Measurements from ENCODE around the gene GRHL3.

Gene GRHL3

DNA sequence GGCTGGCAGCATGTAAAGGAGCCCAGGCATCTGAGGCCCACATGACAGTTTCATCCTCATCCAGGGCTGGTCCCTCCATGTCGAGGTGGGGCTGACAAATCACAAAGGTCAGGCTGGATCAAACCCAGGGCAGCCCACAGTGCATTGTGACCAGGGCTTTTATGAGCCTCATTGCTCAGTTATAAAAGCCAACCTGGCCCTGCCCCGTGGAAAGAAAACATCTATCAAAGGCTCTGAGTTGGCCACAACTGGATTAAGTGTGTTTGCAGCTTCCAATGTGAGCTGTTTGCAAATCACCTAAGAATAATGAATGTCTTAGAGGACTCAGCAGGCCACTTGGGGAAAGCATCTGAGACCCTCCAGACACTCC is 45.4 kb downstream of the GRHL3 start:
- no peak overlapping the region for H3K4me3 ChIP-seq (ENCODE audit: insufficient read depth, low read depth, low read length, poor library complexity, severe bottlenecking)
- no peak for DNase-seq
- no peaks in the 10 kb centered on the region for H3K4me1 ChIP-seq (ENCODE audit: control insufficient read depth, insufficient read depth, low read length, poor library complexity, severe bottlenecking)
- no peaks in the 10 kb centered on the region for H3K27me3 ChIP-seq (replicated peaks; ENCODE audit: control insufficient read depth, insufficient read depth, low read length, poor library complexity, severe bottlenecking)
- no peaks in the 10 kb centered on the region for H3K9me3 ChIP-seq (ENCODE audit: control insufficient read depth, low read length)
- H3K27ac ChIP-seq (ENCODE audit: insufficient read depth, low read length, poor library complexity, severe bottlenecking), result no peak overlapping the region
- H3K36me3 ChIP-seq (ENCODE audit: control insufficient read depth, insufficient read depth, low read length), result no peaks in the 10 kb centered on the region

DNA sequence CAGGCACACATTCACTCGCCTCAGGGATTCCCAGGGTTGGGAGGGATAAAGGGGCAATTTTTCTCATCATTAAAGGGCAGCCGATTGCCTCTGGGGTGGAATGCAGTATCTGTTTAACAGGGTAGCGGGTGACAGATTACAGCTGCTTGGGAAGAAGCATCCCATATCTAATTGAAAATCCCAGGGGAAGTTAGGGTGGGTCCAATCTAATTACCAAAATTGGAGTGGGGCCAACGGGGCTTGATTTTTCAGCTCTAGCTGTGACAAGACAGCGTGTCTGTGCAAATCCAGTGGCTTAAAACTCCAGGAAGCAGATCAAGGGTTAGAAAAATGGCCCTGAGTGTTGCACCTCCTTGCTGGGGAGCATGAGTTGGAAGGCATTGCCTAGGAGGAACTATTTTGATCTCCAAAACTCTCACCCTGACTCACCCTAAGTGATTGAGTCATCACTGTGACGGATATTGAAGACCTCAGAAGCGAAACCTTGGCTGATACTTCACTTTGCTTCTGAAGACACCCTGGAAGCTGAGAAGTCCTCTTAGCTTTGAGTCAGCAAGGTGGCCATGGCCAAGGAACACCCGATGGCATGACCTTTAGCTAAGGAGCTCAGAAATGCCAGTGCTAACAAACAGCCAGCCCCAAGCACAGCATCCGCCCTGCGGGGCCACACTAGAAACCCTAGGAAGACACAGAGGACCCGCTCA is 46.0 kb downstream of the GRHL3 start:
- no peaks in the 10 kb centered on the region for H3K27me3 ChIP-seq (replicated peaks; ENCODE audit: control insufficient read depth, insufficient read depth, low read length, poor library complexity, severe bottlenecking)
- no peaks in the 10 kb centered on the region for H3K36me3 ChIP-seq (ENCODE audit: control insufficient read depth, insufficient read depth, low read length)
- H3K27ac ChIP-seq (ENCODE audit: insufficient read depth, low read length, poor library complexity, severe bottlenecking), result no peak overlapping the region
- DNase-seq, result no peak
- H3K9me3 ChIP-seq (ENCODE audit: control insufficient read depth, low read length), result no peaks in the 10 kb centered on the region
- H3K4me1 ChIP-seq (ENCODE audit: control insufficient read depth, insufficient read depth, low read length, poor library complexity, severe bottlenecking), result no peaks in the 10 kb centered on the region
- no peak overlapping the region for H3K4me3 ChIP-seq (ENCODE audit: insufficient read depth, low read depth, low read length, poor library complexity, severe bottlenecking)

- Histone ChIP-seq H3K9me3 (ENCODE audit: control insufficient read depth, low read length) (no peaks in the 10 kb centered on the region), H3K27me3 (replicated peaks; ENCODE audit: control insufficient read depth, insufficient read depth, low read length, poor library complexity, severe bottlenecking) (no peaks in the 10 kb centered on the region), H3K4me3 (ENCODE audit: insufficient read depth, low read depth, low read length, poor library complexity, severe bottlenecking) (no peak overlapping the region), H3K27ac (ENCODE audit: insufficient read depth, low read length, poor library complexity, severe bottlenecking) (no peak overlapping the region), H3K4me1 (ENCODE audit: control insufficient read depth, insufficient read depth, low read length, poor library complexity, severe bottlenecking) (no peaks in the 10 kb centered on the region), H3K36me3 (ENCODE audit: control insufficient read depth, insufficient read depth, low read length) (no peaks in the 10 kb centered on the region)
- no peak for DNase-seq
These were observed 47.5 kb downstream of the GRHL3 start for GRCh38 chr1:24366707-24367106.

DNA sequence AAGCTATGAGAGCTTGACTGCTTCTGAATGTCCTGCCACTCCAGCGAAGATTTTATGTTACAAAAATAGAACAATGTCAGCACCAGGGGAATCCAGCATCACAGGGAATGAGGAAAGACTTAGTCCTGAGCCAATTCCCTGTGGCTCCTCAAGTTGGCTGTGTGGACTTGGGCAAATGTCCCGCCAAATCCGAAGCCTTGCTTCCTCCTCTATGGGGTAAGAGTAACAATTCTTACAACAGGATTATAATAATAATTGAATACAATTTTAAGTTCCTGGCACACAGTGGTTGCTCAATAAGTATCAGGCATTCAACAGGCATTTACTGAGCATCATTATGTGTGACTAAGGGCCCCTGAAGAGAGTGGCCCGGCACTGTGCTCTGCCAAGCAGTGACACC is 50.0 kb downstream of the GRHL3 start:
- no peaks in the 10 kb centered on the region for H3K9me3 ChIP-seq (ENCODE audit: control insufficient read depth, low read length)
- no peaks in the 10 kb centered on the region for H3K36me3 ChIP-seq (ENCODE audit: control insufficient read depth, insufficient read depth, low read length)
- no peaks in the 10 kb centered on the region for H3K27me3 ChIP-seq (replicated peaks; ENCODE audit: control insufficient read depth, insufficient read depth, low read length, poor library complexity, severe bottlenecking)
- no peak overlapping the region for H3K4me3 ChIP-seq (ENCODE audit: insufficient read depth, low read depth, low read length, poor library complexity, severe bottlenecking)
- H3K27ac ChIP-seq (ENCODE audit: insufficient read depth, low read length, poor library complexity, severe bottlenecking), result no peak overlapping the region
- DNase-seq, result no peak
- H3K4me1 ChIP-seq (ENCODE audit: control insufficient read depth, insufficient read depth, low read length, poor library complexity, severe bottlenecking), result no peaks in the 10 kb centered on the region

GRCh38 chr1:24369801-24370200 is 50.6 kb downstream of the GRHL3 start:
- H3K4me1 ChIP-seq (ENCODE audit: control insufficient read depth, insufficient read depth, low read length, poor library complexity, severe bottlenecking), result no peaks in the 10 kb centered on the region
- H3K9me3 ChIP-seq (ENCODE audit: control insufficient read depth, low read length), result no peaks in the 10 kb centered on the region
- no peak for DNase-seq
- no peak overlapping the region for H3K4me3 ChIP-seq (ENCODE audit: insufficient read depth, low read depth, low read length, poor library complexity, severe bottlenecking)
- no peaks in the 10 kb centered on the region for H3K36me3 ChIP-seq (ENCODE audit: control insufficient read depth, insufficient read depth, low read length)
- no peaks in the 10 kb centered on the region for H3K27me3 ChIP-seq (replicated peaks; ENCODE audit: control insufficient read depth, insufficient read depth, low read length, poor library complexity, severe bottlenecking)
- no peak overlapping the region for H3K27ac ChIP-seq (ENCODE audit: insufficient read depth, low read length, poor library complexity, severe bottlenecking)

DNA sequence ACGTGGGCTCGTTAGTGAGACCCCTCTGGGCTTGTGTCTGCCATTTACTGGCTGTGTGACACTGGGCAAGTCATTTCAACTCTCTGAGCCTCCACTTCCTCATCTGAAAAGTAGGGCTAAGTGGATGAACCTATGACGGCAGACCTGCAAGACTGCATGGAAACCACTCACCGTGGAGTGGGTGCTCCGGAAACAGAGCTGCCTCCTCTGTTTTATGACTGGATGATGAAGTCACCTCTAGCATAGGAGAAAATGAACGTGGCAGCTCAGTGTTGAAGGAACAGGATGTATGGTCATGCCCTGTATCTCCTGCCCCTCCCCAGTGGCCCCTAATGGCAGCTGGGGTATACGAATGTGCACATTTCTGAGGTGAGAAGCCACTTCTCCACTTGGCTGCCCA is 53.9 kb downstream of the GRHL3 start:
- H3K36me3 ChIP-seq (ENCODE audit: control insufficient read depth, insufficient read depth, low read length), result no peaks in the 10 kb centered on the region
- no peak for DNase-seq
- H3K27me3 ChIP-seq (replicated peaks; ENCODE audit: control insufficient read depth, insufficient read depth, low read length, poor library complexity, severe bottlenecking), result no peaks in the 10 kb centered on the region
- H3K4me3 ChIP-seq (ENCODE audit: insufficient read depth, low read depth, low read length, poor library complexity, severe bottlenecking), result no peak overlapping the region
- H3K27ac ChIP-seq (ENCODE audit: insufficient read depth, low read length, poor library complexity, severe bottlenecking), result no peak overlapping the region
- no peaks in the 10 kb centered on the region for H3K9me3 ChIP-seq (ENCODE audit: control insufficient read depth, low read length)
- no peaks in the 10 kb centered on the region for H3K4me1 ChIP-seq (ENCODE audit: control insufficient read depth, insufficient read depth, low read length, poor library complexity, severe bottlenecking)

DNA sequence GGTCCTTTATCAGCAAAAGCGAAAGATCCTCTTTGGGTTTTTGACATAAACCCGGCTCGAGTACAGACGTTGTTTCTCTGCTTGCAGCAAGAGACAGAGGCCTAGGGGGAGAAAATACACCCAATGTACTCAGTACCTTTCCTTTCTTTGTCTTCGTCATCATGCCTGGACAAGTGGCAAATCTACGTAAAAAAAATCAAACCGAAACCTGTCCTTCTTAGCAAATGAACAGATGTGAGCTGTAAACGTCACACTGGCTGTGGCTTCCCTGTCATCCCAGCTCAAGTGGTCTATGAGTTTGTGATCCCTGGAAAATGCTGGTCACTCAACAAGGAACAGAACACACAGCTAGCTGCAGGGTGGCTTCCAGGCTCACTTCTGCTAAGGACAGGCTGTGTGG is 54.6 kb downstream of the GRHL3 start:
- Histone ChIP-seq H3K27ac (ENCODE audit: insufficient read depth, low read length, poor library complexity, severe bottlenecking) (no peak overlapping the region), H3K4me3 (ENCODE audit: insufficient read depth, low read depth, low read length, poor library complexity, severe bottlenecking) (no peak overlapping the region), H3K9me3 (ENCODE audit: control insufficient read depth, low read length) (no peaks in the 10 kb centered on the region), H3K27me3 (replicated peaks; ENCODE audit: control insufficient read depth, insufficient read depth, low read length, poor library complexity, severe bottlenecking) (no peaks in the 10 kb centered on the region), H3K36me3 (ENCODE audit: control insufficient read depth, insufficient read depth, low read length) (no peaks in the 10 kb centered on the region), H3K4me1 (ENCODE audit: control insufficient read depth, insufficient read depth, low read length, poor library complexity, severe bottlenecking) (no peaks in the 10 kb centered on the region)
- no peak for DNase-seq

DNA sequence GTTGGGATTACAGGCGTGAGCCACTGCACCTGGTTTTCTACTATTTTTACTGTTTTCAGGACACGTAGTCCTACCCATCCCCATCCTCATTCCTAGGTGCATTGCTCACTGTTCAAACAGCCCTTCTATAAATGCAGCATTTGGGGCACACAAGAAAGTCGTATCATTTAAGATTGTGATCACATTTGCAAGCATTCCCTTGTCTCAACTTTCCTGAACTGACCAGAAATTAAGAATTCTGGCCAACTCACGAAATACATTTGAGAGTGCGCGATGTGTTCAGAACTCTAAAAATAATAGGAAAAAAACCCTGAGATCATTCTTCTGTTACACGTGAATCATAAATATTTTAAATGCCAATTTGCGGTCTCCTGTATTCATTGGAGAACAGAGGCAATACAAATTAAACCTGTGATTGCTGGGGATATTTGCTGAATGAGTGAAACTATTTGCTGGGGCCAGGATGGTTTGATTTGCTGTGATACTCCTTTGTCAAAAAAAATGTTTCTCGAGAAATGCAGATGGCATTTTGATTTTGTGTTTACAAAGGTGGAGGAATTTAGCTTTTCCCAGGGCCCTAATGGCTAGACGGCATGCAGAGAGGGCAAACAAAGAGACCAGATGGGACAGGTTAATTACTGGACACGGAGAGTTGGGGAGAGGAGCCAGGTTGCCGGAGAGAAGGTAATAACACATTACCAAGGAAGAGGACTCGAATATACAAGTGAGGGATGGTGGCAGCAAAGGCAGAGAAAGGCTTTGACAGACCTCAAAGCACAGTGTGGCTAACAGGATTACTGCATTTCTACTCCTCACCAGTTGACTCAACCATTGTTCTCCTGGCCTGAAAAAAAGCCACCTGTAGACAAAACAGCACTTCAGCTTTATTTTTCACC is 56.0 kb downstream of the GRHL3 start:
- no peaks in the 10 kb centered on the region for H3K36me3 ChIP-seq (ENCODE audit: control insufficient read depth, insufficient read depth, low read length)
- no peaks in the 10 kb centered on the region for H3K27me3 ChIP-seq (replicated peaks; ENCODE audit: control insufficient read depth, insufficient read depth, low read length, poor library complexity, severe bottlenecking)
- H3K27ac ChIP-seq (ENCODE audit: insufficient read depth, low read length, poor library complexity, severe bottlenecking), result no peak overlapping the region
- no peaks in the 10 kb centered on the region for H3K9me3 ChIP-seq (ENCODE audit: control insufficient read depth, low read length)
- DNase-seq, result no peak
- no peaks in the 10 kb centered on the region for H3K4me1 ChIP-seq (ENCODE audit: control insufficient read depth, insufficient read depth, low read length, poor library complexity, severe bottlenecking)
- H3K4me3 ChIP-seq (ENCODE audit: insufficient read depth, low read depth, low read length, poor library complexity, severe bottlenecking), result no peak overlapping the region

- H3K4me3 ChIP-seq (ENCODE audit: insufficient read depth, low read depth, low read length, poor library complexity, severe bottlenecking), result no peak overlapping the region
- H3K9me3 ChIP-seq (ENCODE audit: control insufficient read depth, low read length), result no peaks in the 10 kb centered on the region
- H3K27me3 ChIP-seq (replicated peaks; ENCODE audit: control insufficient read depth, insufficient read depth, low read length, poor library complexity, severe bottlenecking), result no peaks in the 10 kb centered on the region
- no peak for DNase-seq
- no peak overlapping the region for H3K27ac ChIP-seq (ENCODE audit: insufficient read depth, low read length, poor library complexity, severe bottlenecking)
- no peaks in the 10 kb centered on the region for H3K36me3 ChIP-seq (ENCODE audit: control insufficient read depth, insufficient read depth, low read length)
- H3K4me1 ChIP-seq (ENCODE audit: control insufficient read depth, insufficient read depth, low read length, poor library complexity, severe bottlenecking), result peaks cover 3% of the 10 kb centered on the region
These were observed 60.7 kb downstream of the GRHL3 start for GRCh38 chr1:24379733-24380315.

- DNase-seq, result no peak
- Histone ChIP-seq H3K36me3 (ENCODE audit: control insufficient read depth, insufficient read depth, low read length) (no peaks in the 10 kb centered on the region), H3K27me3 (replicated peaks; ENCODE audit: control insufficient read depth, insufficient read depth, low read length, poor library complexity, severe bottlenecking) (no peaks in the 10 kb centered on the region), H3K4me1 (ENCODE audit: control insufficient read depth, insufficient read depth, low read length, poor library complexity, severe bottlenecking) (peaks cover 8% of the 10 kb centered on the region), H3K9me3 (ENCODE audit: control insufficient read depth, low read length) (no peaks in the 10 kb centered on the region), H3K4me3 (ENCODE audit: insufficient read depth, low read depth, low read length, poor library complexity, severe bottlenecking) (no peak overlapping the region), H3K27ac (ENCODE audit: insufficient read depth, low read length, poor library complexity, severe bottlenecking) (no peak overlapping the region)
These were observed 61.4 kb downstream of the GRHL3 start for GRCh38 chr1:24380508-24380907.
